GM12878 (cell line): ENCODE measurements around the gene KLHL18. TPM values are rescaled to one million over a fixed set of nuclear protein-coding genes. Genes with fewer than 3 reads are reported as not detected.

Source experiments
- ATAC-seq: fragments of 200-7000 bp; cut with Tn5 transposase; 3 replicates; pipeline ENCODE4 v1.9.1; 2020; ENCODE audit warnings: mild to moderate bottlenecking, moderate library complexity
- BruUV-seq: library from RNA; stranded (reverse); fragments of 400-500 nt; replicated peaks from 2 replicates; lab custom pipeline; 2021; lab: Mats Ljungman, UMichigan
- CTCF ChIA-PET: fragments of 300-600 bp; sonication (Branson Sonifier 250); formaldehyde crosslinking; extraction: SDS; loops from one replicate; lab custom pipeline; 2021; ENCODE audit warnings: inconsistent platforms; lab: Yijun Ruan, JAX
- POLR2A ChIA-PET: fragments of 350-600 bp; formaldehyde crosslinking; extraction: SDS; loops from one replicate; lab custom pipeline; 2021; ENCODE audit warnings: inconsistent platforms; lab: Charles Lee
- RAD21 ChIA-PET: fragments of 300-600 bp; sonication (Branson Sonifier 250); formaldehyde crosslinking; loops from one replicate; lab custom pipeline; 2023; ENCODE audit warnings: antibody characterized with exemption; ENCODE audit not compliant: unreplicated experiment; lab: Charles Lee
- SMC1A ChIA-PET: fragments of 300-600 bp; sonication (Branson Sonifier 250); formaldehyde crosslinking; loops from one replicate; lab custom pipeline; 2023; ENCODE audit not compliant: unreplicated experiment, uncharacterized antibody; lab: Charles Lee
- DNase-seq: peaks from one replicate; pipeline ENCODE4 v3.0.0-alpha.2; 2011; ENCODE audit warnings: low read depth, low spot score
- FAIRE-seq: peaks from 3 replicates; lab custom pipeline; 2011; peaks lifted over from hg19 to GRCh38; lab: Jason Lieb, UNC
- H2AFZ ChIP-seq: 2 replicates; pipeline ENCODE4 v1.6.0; 2011; ENCODE audit warnings: low read depth, low read length, control low read depth; ENCODE audit not compliant: control insufficient read depth
- H3K27ac ChIP-seq: 2 replicates; pipeline ENCODE4 v1.5.1; 2011; ENCODE audit warnings: control low read depth; ENCODE audit not compliant: control insufficient read depth, insufficient read depth
- H3K27me3 ChIP-seq, 2 experiments: replicated peaks in 1 of 2; 2 replicates each; pipeline versions ENCODE4 v1.6.0 to v1.6.1; 2011; ENCODE audit warnings: low read length in 1 of 2; ENCODE audit not compliant: control insufficient read depth in 2 of 2, insufficient read depth in 2 of 2
- H3K36me3 ChIP-seq, 2 experiments: 2 replicates each; pipeline ENCODE4 v1.5.1; 2011; ENCODE audit warnings: low read length in 1 of 2; ENCODE audit not compliant: control insufficient read depth in 2 of 2, insufficient read depth in 2 of 2
- H3K4me1 ChIP-seq: 2 replicates; pipeline ENCODE4 v1.6.1; 2011; ENCODE audit warnings: mild to moderate bottlenecking, low read length, moderate library complexity, mixed read lengths; ENCODE audit not compliant: control insufficient read depth, insufficient read depth
- H3K4me2 ChIP-seq: 2 replicates; pipeline ENCODE4 v1.6.0; 2011; ENCODE audit warnings: control low read depth; ENCODE audit not compliant: control insufficient read depth, insufficient read depth
- H3K4me3 ChIP-seq: fragments of 200-600 bp; sonication (generic); 2 replicates; pipeline ENCODE4 v1.5.1; 2016
- H3K79me2 ChIP-seq: 2 replicates; pipeline ENCODE4 v1.6.0; 2011; ENCODE audit warnings: low read length; ENCODE audit not compliant: control insufficient read depth, insufficient read depth
- H3K9ac ChIP-seq: 2 replicates; pipeline ENCODE4 v1.8.0; 2011; ENCODE audit warnings: low read length, control low read depth, mixed read lengths; ENCODE audit not compliant: control insufficient read depth, insufficient read depth
- H3K9me3 ChIP-seq: replicated peaks from 3 replicates; pipeline ENCODE4 v1.5.1; 2011; ENCODE audit warnings: mild to moderate bottlenecking, low read length; ENCODE audit not compliant: control insufficient read depth, insufficient read depth
- H4K20me1 ChIP-seq: 2 replicates; pipeline ENCODE4 v1.6.0; 2011; ENCODE audit not compliant: control insufficient read depth, insufficient read depth
- ATF7 ChIP-seq: fragments of 450-650 bp; IDR thresholded peaks from 2 replicates; pipeline ENCODE4 v1.6.1; 2016; ENCODE audit warnings: low read depth, mild to moderate bottlenecking
- CEBPB ChIP-seq, 2 experiments: fragments of 150-350 bp in 1 of 2; IDR thresholded peaks; 2 replicates each; pipeline ENCODE4 v1.6.1; 2012 to 2014; ENCODE audit warnings: low read depth in 2 of 2, low read length in 2 of 2, borderline replicate concordance in 1 of 2, inconsistent platforms in 1 of 2
- CHD4 ChIP-seq: fragments of 200-600 bp; sonication (generic); IDR thresholded peaks from 2 replicates; pipeline ENCODE4 v1.6.1; 2016; ENCODE audit warnings: mild to moderate bottlenecking
- IRF4 ChIP-seq: IDR thresholded peaks from 2 replicates; pipeline ENCODE4 v1.6.1; 2011; ENCODE audit warnings: low read depth, low read length
- MTA3 ChIP-seq: IDR thresholded peaks from 2 replicates; pipeline ENCODE4 v1.6.1; 2012; ENCODE audit warnings: low read length, inconsistent platforms, borderline replicate concordance
- SMARCA5 ChIP-seq: fragments of 450-650 bp; IDR thresholded peaks from 2 replicates; pipeline ENCODE4 v1.6.1; 2017; ENCODE audit warnings: mild to moderate bottlenecking
- SREBF2 ChIP-seq: IDR thresholded peaks from 2 replicates; pipeline ENCODE4 v1.6.1; 2012; ENCODE audit warnings: mild to moderate bottlenecking, low read length
- SUZ12 ChIP-seq: fragments of 200-600 bp; sonication (generic); IDR thresholded peaks from one replicate; pipeline ENCODE4 v1.6.1; 2018; ENCODE audit warnings: antibody characterized with exemption, mild to moderate bottlenecking; ENCODE audit not compliant: unreplicated experiment
- TARDBP ChIP-seq: IDR thresholded peaks from 2 replicates; pipeline ENCODE4 v1.6.1; 2016; ENCODE audit warnings: borderline replicate concordance
- ZBTB40 ChIP-seq: fragments of 450-650 bp; IDR thresholded peaks from 2 replicates; pipeline ENCODE4 v1.6.1; 2016; ENCODE audit warnings: mild to moderate bottlenecking, moderate library complexity, borderline replicate concordance
- ZNF24 ChIP-seq: fragments of 450-650 bp; IDR thresholded peaks from 2 replicates; pipeline ENCODE4 v1.6.1; 2017; ENCODE audit warnings: antibody characterized with exemption, mild to moderate bottlenecking
- ZNF687 ChIP-seq: fragments of 450-650 bp; IDR thresholded peaks from 2 replicates; pipeline ENCODE4 v1.6.1; 2017; ENCODE audit warnings: mild to moderate bottlenecking, moderate library complexity
- WGBS: methylation state at CpG from one replicate; pipeline ENCODE4 v1.1.6; 2016; ENCODE audit warnings: low lambda C conversion rate; ENCODE audit not compliant: insufficient replicate concordance, insufficient coverage; ENCODE audit errors: missing lambda C conversion rate; 5-methylcytosine and 5-hydroxymethylcytosine counted together
- in situ Hi-C: fragments of 300-500 bp; cut with MboI; formaldehyde crosslinking; loops from 9 replicates; pipeline ENCODE4 v1.14.3; 2018; ENCODE audit warnings: mixed read lengths
- intact Hi-C: fragments of 100-400 bp; cut with micrococcal nuclease; formaldehyde crosslinking; loops from one replicate; pipeline ENCODE4 v1.14.2; 2022; ENCODE audit not compliant: unreplicated experiment
- polyA plus RNA-seq, 11 experiments: library from polyadenylated mRNA; depleted of rRNA in 4 of 11; unstranded in 6 of 11; stranded (reverse) in 5 of 11; fragments of >200 nt; fragmentation: Nextera tagmentation in 4 of 11; fragmentation: Illumina TruSeq in 1 of 11; extraction: Ambion mirVana in 4 of 11; extraction: Trizol in 1 of 11; gene quantifications; 1 replicate in 1 of 11; 2 replicates in 10 of 11; pipeline versions ENCODE4 v1.2.1 to v1.2.3, GENCODE V29; 2011 to 2016; ENCODE audit warnings: inconsistent platforms in 2 of 11, missing spikeins in 2 of 11, low read depth in 1 of 11
- total RNA-seq, 4 experiments: library from RNA; depleted of rRNA in 3 of 4; stranded (reverse); fragments of >200 nt in 3 of 4; fragmentation: Illumina TruSeq in 1 of 4; extraction: Trizol in 1 of 4; gene quantifications; 2 replicates each; pipeline versions ENCODE4 v1.2.1 to v1.2.3, GENCODE V29; 2013 to 2021
- TF ChIP-seq, protein P1 (sequence below): IDR thresholded peaks from 2 replicates; pipeline ENCODE4 v1.6.1; 2012; ENCODE audit warnings: low read depth, low read length, improper control_type of control experiment
- TF ChIP-seq, protein P2 (sequence below): IDR thresholded peaks from 2 replicates; pipeline ENCODE4 v1.6.1; 2011; ENCODE audit warnings: borderline replicate concordance, low read depth, mild to moderate bottlenecking, moderate library complexity, mixed read lengths, low read length; ENCODE audit not compliant: insufficient read depth; ENCODE audit errors: extremely low read length

The KLHL18 gene
- total and polyA plus RNA-seq, 10 of the 15 experiments (the other 5 are each of a cell fraction or from before 2014, with no cell fraction given), result 24.0 to 69.8 (median 51.7) TPM

GRCh38 chr3:47270526-47270925 lies 12.2 kb upstream of the KLHL18 start:
- no peaks in the 10 kb centered on the region for H3K27me3 ChIP-seq
- intact Hi-C loops (no loop called here), in situ Hi-C loops (no loop called here)
- no peaks in the 10 kb centered on the region for H4K20me1 ChIP-seq
- ChIA-PET SMC1A (interaction anchor here (0.7 to 1.4 kb wide), 5 partner anchors 17 to 110 kb away, joined by 3 to 6 read pairs (median 3); partner anchors contain the start of gene PTPN23), CTCF (interaction anchor here (0.7 to 1.1 kb wide), 4 partner anchors 20 to 285 kb away, joined by 3 to 6 read pairs (median 4); no protein-coding TSS in a partner anchor), POLR2A (interaction anchor here (1.2 kb wide), 1 partner anchor 12 kb away, joined by 5 read pairs; the partner anchor contains the start of genes KIF9 and KLHL18), RAD21 (interaction anchor here (0.6 kb wide), 1 partner anchor 16 kb away, joined by 3 read pairs; no protein-coding TSS in a partner anchor)
- BruUV-seq, result no TSS peak
- ATAC-seq (no peak), FAIRE-seq (no peak), DNase-seq (no peak)
- peaks cover 11% of the 10 kb centered on the region for H3K4me1 ChIP-seq
- no peak overlapping the region for H3K27ac ChIP-seq
- no peaks in the 10 kb centered on the region for H3K79me2 ChIP-seq
- H3K9me3 ChIP-seq, result no peaks in the 10 kb centered on the region
- no peak overlapping the region for H2AFZ ChIP-seq
- no peak overlapping the region for H3K9ac ChIP-seq
- H3K4me2 ChIP-seq, result no peak overlapping the region
- H3K4me3 ChIP-seq, result no peak overlapping the region
- 100% methylated on average over 4 of the region's 4 CpGs for WGBS
- no peaks in the 10 kb centered on the region for H3K36me3 ChIP-seq
- TF ChIP-seq MTA3 (no peak), SMARCA5 (no peak), TARDBP (no peak), ATF7 (no peak), SREBF2 (no peak), CHD4 (no peak), ZNF24 (no peak), SUZ12 (no peak), ZNF687 (no peak), CEBPB (IDR thresholded peaks at IDR 0.05; ENCODE audit: borderline replicate concordance in 1 of 2, low read depth in 2 of 2, low read length in 2 of 2) (no peak), IRF4 (no peak), ZBTB40 (no peak)
- TF ChIP-seq, protein P1, sequence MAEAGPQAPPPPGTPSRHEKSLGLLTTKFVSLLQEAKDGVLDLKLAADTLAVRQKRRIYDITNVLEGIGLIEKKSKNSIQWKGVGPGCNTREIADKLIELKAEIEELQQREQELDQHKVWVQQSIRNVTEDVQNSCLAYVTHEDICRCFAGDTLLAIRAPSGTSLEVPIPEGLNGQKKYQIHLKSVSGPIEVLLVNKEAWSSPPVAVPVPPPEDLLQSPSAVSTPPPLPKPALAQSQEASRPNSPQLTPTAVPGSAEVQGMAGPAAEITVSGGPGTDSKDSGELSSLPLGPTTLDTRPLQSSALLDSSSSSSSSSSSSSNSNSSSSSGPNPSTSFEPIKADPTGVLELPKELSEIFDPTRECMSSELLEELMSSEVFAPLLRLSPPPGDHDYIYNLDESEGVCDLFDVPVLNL, result no peak
- TF ChIP-seq, protein P2, sequence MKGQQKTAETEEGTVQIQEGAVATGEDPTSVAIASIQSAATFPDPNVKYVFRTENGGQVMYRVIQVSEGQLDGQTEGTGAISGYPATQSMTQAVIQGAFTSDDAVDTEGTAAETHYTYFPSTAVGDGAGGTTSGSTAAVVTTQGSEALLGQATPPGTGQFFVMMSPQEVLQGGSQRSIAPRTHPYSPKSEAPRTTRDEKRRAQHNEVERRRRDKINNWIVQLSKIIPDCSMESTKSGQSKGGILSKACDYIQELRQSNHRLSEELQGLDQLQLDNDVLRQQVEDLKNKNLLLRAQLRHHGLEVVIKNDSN, result no peak
